GM12865 (cell line): ENCODE measurements around the gene RPS6KA2.

Experiments
- DNase-seq: peaks from one replicate; pipeline ENCODE4 v3.0.0; 2010; ENCODE audit warnings: low read depth
- H3K4me3 ChIP-seq: 2 replicates; pipeline ENCODE4 v1.5.1; 2011; ENCODE audit warnings: mild to moderate bottlenecking, low read depth, low read length, control low read depth
- CTCF ChIP-seq: IDR thresholded peaks from 2 replicates; pipeline ENCODE4 v1.5.1; 2011; ENCODE audit warnings: low read length, control low read depth, low read depth, inconsistent platforms; ENCODE audit not compliant: insufficient read depth; ENCODE audit errors: missing control alignments

RPS6KA2 gene

DNA sequence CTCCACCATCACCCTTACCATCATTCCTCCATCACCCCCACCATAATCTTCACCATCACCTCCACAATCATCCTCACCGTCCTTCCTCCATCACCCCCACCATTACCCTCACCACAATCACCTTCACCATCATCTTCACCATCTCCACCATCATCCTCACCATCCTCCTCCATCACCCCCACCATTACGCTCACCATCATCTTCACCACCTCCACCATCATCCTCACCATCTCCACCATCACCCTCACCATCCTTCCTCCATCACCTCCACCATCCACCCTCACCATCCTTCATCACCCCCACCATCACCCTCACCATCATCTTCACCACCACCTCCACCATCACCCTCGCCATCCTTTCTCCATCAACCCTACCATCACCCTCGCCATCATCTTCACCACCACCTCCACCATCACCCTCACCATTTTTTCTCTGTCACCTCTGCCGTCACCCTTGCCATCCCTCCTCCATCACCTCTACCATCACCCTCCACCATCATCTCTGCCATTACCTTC lies 211.2 kb downstream of the RPS6KA2 start:
- no peak overlapping the region for H3K4me3 ChIP-seq
- no peak for DNase-seq
- no peak for TF ChIP-seq CTCF

DNA sequence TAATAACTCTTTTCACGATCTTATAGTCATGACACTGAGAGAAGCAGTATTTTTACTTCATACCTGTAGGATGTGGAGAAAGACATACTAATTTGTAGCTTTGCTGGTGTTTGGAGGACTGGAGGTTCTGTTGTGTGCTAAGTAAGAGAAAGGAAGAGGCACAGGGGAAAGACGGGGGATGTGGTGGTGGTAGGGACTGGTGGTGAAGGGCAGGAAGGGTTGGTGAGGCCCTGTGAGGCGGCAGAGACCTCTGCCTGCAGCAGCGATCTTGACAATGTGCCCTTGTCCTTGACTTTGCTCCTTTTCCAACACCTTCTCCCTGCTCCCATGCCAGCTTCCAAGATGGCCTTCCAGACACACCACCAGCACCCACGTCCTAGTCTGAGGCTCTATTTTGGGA lies 211.7 kb downstream of the RPS6KA2 start:
- DNase-seq = no peak
- TF ChIP-seq CTCF = no peak
- H3K4me3 ChIP-seq = no peak overlapping the region

- no peak for TF ChIP-seq CTCF
- DNase-seq = no peak
- H3K4me3 ChIP-seq = no peak overlapping the region
These were observed 213.5 kb downstream of the RPS6KA2 start for GRCh38 chr6:166413491-166413951.

- TF ChIP-seq CTCF = no peak
- DNase-seq = no peak
These were observed 214.1 kb downstream of the RPS6KA2 start for GRCh38 chr6:166412911-166413384.

DNA sequence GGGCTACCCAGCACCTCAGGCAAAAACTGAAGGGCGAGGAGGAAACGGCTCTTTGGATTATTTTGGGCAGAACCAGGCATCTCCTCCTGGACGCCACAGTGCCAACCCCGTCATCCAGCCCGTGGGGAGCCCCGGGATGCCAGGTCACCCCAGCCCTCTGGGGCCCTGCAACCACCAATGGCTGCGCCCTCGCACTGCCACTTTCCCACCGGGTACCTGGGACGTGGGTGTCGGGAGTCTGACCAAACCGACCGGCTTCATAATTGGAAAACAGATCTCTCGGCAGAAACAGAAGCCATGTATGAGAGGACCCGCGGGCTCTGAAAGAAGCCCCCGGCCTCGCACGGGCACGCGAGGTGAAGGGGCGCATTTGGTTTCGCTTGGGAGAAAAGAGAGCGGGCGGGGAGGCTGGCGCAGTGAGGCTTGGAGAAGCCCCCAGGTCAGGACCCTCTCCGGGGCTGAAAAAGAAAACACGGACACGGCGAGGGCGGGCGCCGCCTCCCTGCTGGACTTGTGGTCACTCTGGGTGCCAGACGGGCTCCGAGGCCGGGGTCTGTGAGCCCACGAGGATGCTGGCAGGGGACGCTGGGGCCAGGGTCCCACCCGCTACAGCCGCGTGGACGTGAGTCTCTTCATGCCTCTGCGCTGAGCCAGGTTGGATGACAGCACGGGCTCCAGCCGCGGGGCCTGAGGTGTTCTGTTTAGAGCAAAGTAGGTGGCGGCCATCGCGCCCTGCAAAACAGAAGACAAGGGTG lies 214.7 kb downstream of the RPS6KA2 start:
- DNase-seq = no peak
- no peak for TF ChIP-seq CTCF
- H3K4me3 ChIP-seq = no peak overlapping the region

More at GRCh38 chr6:166412911-166413384, 214.1 kb downstream of the RPS6KA2 start:
- H3K4me3 ChIP-seq = no peak overlapping the region

DNA sequence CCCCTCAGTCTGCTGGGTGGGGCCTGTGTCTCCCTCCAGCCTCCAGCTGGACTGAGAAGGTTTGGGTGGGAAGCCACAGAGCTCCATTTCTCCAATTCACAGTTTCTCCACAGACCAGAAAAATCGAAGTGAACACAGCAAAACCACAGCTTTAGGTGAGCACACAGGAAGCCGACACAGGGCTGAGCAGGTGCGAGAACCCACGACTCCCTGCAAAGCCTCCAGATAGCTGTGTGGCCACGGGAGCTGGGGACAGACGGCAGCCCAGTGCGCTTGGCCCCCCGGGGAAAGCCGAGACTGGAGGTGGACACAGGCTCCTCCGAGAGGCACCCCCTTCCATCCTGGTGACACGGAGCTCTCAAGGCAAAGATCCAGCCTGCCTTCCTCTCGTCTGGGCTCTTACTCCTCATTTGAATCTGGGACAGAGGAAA lies 215.3 kb downstream of the RPS6KA2 start:
- H3K4me3 ChIP-seq = no peak overlapping the region
- TF ChIP-seq CTCF = no peak
- DNase-seq = peak; percentile 17

- no peak for DNase-seq
- TF ChIP-seq CTCF = no peak
- H3K4me3 ChIP-seq = no peak overlapping the region
These were observed 215.8 kb downstream of the RPS6KA2 start for GRCh38 chr6:166411271-166411670.
